GM10266 (cell line): ENCODE measurements around the gene HHATL.
"Not testable (repeated sequence)": the region's sequence is repeated elsewhere in the genome, so short reads cannot be mapped to it uniquely, and the experiment has no call there.

Experiments
- DNase-seq: peaks from one replicate; pipeline ENCODE4 v3.0.0; 2012; ENCODE audit errors: extremely low spot score
- TF ChIP-seq, protein P1 (sequence below): IDR thresholded peaks from 2 replicates; pipeline ENCODE4 v1.5.1; 2012; ENCODE audit warnings: mild to moderate bottlenecking, low read depth; ENCODE audit not compliant: control insufficient read depth, insufficient read depth; ENCODE audit errors: missing control alignments

HHATL gene

DNA sequence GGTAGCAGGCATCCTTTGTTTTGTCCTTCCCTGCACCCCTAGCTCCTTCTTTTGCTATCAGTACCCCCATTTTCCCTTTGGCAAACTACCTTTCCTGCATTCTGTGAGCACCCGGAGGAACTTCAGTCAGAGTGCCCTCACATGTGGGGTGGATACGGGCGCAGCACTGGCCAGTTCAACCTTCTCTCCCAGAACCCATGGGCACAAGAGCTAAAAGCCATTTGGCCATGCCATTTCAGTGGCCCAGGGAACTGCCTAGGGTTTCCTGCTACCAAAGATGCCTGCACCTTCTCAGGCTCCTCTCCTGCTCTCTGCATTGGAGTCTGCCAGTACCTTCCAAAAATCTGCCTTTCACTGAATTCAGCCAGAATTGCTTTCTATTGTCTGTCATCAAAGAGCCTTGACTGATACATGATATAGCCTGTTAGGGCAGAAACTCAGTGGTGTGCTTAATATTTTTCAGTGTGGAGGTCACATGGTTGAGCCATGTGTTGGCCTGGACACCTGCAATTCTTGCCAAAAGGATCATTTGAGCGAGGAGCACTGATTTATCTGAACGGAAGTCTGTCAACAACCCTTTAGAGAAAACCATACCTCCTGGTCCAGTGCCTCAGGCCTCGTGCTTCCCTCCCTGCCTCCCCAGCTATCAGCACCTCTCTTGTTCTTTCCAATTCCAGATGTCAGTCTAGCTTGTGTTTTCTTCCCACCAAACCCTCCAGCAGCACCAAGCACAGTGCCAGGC is 27.0 kb upstream of the HHATL start:
- DNase-seq: no peak
- TF ChIP-seq, protein P1, sequence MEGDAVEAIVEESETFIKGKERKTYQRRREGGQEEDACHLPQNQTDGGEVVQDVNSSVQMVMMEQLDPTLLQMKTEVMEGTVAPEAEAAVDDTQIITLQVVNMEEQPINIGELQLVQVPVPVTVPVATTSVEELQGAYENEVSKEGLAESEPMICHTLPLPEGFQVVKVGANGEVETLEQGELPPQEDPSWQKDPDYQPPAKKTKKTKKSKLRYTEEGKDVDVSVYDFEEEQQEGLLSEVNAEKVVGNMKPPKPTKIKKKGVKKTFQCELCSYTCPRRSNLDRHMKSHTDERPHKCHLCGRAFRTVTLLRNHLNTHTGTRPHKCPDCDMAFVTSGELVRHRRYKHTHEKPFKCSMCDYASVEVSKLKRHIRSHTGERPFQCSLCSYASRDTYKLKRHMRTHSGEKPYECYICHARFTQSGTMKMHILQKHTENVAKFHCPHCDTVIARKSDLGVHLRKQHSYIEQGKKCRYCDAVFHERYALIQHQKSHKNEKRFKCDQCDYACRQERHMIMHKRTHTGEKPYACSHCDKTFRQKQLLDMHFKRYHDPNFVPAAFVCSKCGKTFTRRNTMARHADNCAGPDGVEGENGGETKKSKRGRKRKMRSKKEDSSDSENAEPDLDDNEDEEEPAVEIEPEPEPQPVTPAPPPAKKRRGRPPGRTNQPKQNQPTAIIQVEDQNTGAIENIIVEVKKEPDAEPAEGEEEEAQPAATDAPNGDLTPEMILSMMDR: no peak

DNA sequence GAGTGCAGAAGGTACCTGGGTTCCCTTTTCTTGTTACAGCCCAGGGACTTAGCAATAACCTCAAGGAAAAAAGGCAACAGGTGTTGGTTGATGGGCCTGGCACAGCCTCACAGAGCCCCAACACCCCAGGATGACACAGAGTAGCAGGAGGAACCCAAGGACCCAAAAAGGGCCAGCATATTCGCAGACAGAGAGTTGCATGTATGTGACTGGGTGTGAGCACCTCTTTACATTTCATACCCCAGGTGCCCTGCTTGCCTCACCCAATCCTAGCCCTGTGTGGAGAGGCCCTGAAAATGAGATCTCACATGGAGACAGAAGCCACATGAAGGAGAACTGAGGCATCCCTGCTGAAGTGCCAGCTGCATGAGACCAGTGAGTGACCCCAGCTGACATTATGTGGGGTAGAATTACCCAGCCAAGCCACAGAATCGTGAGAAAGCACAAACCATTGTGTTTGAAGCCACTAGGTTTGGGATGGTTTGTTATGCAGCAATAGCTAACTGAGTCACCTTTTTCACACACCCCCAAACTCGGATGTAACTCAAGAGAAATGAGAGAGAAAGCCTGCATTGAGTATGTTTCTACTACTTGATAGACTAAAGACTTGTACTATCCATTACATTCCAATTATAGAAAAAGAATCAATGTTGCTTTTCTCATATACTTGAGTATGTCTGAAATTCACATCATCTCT is 26.2 kb upstream of the HHATL start:
- no peak for DNase-seq
- TF ChIP-seq, protein P1: no peak

DNA sequence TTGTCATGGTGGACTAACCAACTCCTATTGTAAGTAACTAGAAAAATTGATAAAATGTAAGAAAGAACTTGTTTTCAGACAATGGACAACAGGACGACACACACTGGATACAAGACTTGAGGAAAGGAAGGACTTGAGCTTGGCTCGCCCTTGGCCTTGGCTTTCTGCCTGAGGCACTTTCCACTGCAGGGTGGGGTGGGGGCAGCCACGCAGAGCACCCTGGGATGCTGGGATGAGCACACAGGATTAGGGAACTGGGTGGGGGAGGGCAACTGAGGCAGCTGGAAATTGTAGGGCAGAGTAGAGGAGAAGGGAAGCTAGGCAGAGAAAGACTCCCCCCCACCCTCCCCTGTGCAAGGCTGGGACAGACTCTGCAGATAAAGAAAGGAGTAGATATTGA is 25.5 kb upstream of the HHATL start:
- TF ChIP-seq, protein P1: no peak
- DNase-seq: no peak

DNA sequence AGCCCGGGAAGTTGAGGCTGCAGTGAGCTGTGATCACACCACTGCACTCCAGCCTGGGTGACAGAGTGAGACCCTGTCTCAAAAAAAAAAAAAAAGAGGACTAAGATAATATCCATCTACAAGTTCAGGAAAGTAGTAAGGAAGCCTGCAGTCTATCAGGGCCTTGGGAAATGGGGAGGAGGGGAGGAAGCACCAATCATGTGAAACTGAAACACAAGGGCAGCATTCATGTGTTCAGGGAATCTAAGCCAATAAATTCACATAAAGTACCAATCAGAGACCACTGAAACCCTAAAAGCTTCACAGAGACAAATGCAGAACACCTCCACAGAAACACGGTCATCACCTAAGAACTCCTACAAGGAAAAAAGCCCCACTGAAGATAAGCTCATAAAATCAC is 22.9 kb upstream of the HHATL start:
- DNase-seq: no peak
- TF ChIP-seq, protein P1: no peak

DNA sequence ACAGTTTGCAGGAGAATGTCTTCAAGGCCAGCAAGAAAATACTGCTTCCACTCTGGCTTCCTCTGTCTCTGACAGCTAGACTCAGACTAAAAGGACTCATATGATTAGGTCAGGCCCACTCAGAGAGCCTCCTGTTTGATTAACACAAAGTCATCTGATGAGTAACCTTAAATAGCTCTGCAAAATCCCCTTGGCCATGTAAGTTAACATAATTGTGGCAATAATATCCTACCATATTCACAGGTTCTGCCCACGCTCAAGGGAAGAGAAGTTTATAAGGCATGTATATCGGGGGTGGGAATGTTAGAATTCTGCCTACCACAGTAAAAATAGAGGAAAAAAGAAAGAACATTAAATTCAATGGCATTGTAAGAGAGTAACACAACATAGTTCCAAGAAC is 20.6 kb upstream of the HHATL start:
- TF ChIP-seq, protein P1: no peak
- DNase-seq: no peak

DNA sequence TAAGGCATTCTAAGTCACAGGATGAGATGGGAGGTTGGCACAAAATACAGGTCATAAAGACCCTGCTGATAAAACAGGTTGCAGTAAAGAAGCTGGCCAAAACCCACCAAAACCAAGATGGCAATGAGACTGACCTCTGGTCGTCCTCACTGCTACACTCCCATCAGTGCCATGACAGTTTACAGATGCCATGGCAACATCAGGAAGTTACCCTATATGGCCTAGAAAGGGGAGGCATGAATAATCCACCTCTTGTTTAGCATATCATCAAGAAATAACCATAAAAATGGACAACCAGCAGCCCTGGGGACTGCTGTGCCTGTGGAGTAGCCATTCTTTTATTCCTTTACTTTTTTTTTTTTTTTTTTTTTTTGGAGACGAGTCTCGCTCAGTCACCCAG is 19.8 kb upstream of the HHATL start:
- not testable (repeated sequence) for DNase-seq

DNA sequence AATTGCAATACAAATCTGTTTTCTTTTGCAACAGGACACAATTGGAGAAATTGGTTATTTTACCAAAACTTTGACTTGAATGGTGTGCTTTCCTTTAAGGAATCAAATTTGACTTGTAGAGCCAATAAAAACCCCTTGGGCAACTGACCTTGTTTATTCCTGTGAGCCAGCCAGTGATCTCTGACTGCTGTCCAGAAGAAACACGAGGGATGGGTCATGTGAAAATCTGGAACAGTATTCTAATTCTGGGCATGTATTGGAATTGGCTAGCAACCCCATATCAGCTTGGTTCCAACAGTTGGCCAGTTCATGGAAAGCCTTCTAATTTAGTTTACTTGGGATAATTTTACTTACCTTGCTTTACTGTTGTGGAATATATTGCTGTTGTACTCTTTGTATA is 19.1 kb upstream of the HHATL start:
- no peak for DNase-seq
- TF ChIP-seq, protein P1: no peak
